Measurements from ENCODE around the gene OR10A4.

- no peak for TF ChIP-seq CTCF (IDR thresholded peaks at IDR 0.05)
- no peak for TF ChIP-seq POLR2A (IDR thresholded peaks at IDR 0.05)
Observed at GRCh38 chr11:6876325-6876724, at the start of gene OR10A4.

All from uterus (tissue), 2 donors.